RPMI8226 (cell line): Measurements from ENCODE around the gene CDK15.
"Not testable (repeated sequence)": the region's sequence is repeated elsewhere in the genome, so short reads cannot be mapped to it uniquely, and the experiment has no call there.

Source experiments
- DNase-seq: peaks from one replicate; pipeline ENCODE4 v3.0.0-alpha.2; 2015

The CDK15 gene

GRCh38 chr2:201806442-201807170, at the start of gene CDK15:
TSS of gene CDK15 (plus strand) at chr2:201806537. CDS start at chr2:201806665, 128 bp downstream.
- DNase-seq, result no peak

- no peak for DNase-seq
Measured at GRCh38 chr2:201758234-201758633, 48.1 kb upstream of the CDK15 start.

GRCh38 chr2:201758873-201759272, 47.5 kb upstream of the CDK15 start:
- DNase-seq, result no peak

GRCh38 chr2:201759567-201759966, 46.8 kb upstream of the CDK15 start:
- no peak for DNase-seq

GRCh38 chr2:201761101-201761500, 45.2 kb upstream of the CDK15 start:
- no peak for DNase-seq

- not testable (repeated sequence) for DNase-seq
Measured at GRCh38 chr2:201764469-201764868, 41.9 kb upstream of the CDK15 start.

- DNase-seq, result no peak
Measured at GRCh38 chr2:201765799-201766198, 40.5 kb upstream of the CDK15 start.

GRCh38 chr2:201768918-201769317, 37.4 kb upstream of the CDK15 start:
- DNase-seq, result no peak

GRCh38 chr2:201769666-201770373, 36.5 kb upstream of the CDK15 start:
- no peak for DNase-seq

- no peak for DNase-seq
Measured at GRCh38 chr2:201773990-201774389, 32.3 kb upstream of the CDK15 start.

GRCh38 chr2:201774546-201774945, 31.8 kb upstream of the CDK15 start:
- no peak for DNase-seq

- DNase-seq, result no peak
Measured at GRCh38 chr2:201775326-201775725, 31.0 kb upstream of the CDK15 start.

- DNase-seq, result no peak
Measured at GRCh38 chr2:201777043-201777442, 29.3 kb upstream of the CDK15 start.

- no peak for DNase-seq
Measured at GRCh38 chr2:201777869-201778268, 28.5 kb upstream of the CDK15 start.

- no peak for DNase-seq
Measured at GRCh38 chr2:201779901-201780673, 26.2 kb upstream of the CDK15 start.

GRCh38 chr2:201780674-201781493, 25.5 kb upstream of the CDK15 start, which contains the start of gene ALS2:
TSS of gene ALS2 (minus strand) at chr2:201780933. CDS start at chr2:201768885, 12,048 bp downstream.
- peak; percentile 92 for DNase-seq

- no peak for DNase-seq
Measured at GRCh38 chr2:201781557-201782051, 24.7 kb upstream of the CDK15 start.

- no peak for DNase-seq
Measured at GRCh38 chr2:201784563-201784962, 21.8 kb upstream of the CDK15 start.

- no peak for DNase-seq
Measured at GRCh38 chr2:201785135-201785534, 21.2 kb upstream of the CDK15 start.

GRCh38 chr2:201786471-201786870, 19.9 kb upstream of the CDK15 start:
- no peak for DNase-seq

- DNase-seq, result no peak
Measured at GRCh38 chr2:201788371-201788770, 18.0 kb upstream of the CDK15 start.

GRCh38 chr2:201789395-201789794, 16.9 kb upstream of the CDK15 start:
- no peak for DNase-seq
